Right kidney (tissue), 1 donor: ENCODE results near the gene LRMDA.

Experiments used
- DNase-seq: peaks from one replicate; pipeline ENCODE4 v3.0.0-alpha.2; 2016

LRMDA gene

DNA sequence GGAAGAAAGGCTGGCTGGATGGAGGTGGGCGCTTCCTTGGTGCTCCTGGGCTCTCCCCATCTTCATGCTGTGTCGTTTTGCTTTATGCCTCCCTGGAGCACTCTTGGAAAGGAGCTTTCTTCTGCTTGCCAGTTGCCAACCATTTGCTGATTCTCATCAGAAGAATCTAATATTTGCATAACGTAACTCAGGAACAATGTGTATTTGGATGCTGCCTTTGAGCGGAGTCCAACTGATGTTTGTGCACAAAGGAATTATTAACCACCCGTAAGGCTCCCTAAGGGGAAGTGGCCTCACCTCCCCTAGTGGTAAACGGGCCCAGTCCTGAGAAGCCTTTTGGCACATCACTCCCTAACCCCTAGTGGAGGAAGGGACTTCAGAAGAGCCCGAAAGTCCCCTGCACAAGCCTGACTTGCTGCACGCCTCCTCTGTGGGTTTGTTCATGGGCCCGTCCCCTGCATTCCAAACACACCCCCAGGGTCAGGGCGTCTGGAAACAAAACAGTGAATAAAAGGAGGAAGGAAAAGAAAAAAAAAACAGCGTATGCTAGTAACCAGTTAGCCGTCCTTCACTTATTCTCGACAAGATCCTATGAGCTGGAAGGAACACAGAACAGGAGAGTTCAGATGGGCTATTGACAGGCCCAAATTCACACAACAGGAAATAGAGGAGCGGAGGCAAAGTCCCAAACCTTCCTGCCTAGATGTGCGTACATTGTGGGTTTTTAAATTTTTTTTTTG lies 602.2 kb downstream of the LRMDA start:
- peak; percentile 59 for DNase-seq

- DNase-seq: peak; percentile 76
Observed at GRCh38 chr10:76034353-76035205, 603.2 kb downstream of the LRMDA start.

GRCh38 chr10:76035206-76036110 lies 604.0 kb downstream of the LRMDA start:
- peak; percentile 66 for DNase-seq

DNA sequence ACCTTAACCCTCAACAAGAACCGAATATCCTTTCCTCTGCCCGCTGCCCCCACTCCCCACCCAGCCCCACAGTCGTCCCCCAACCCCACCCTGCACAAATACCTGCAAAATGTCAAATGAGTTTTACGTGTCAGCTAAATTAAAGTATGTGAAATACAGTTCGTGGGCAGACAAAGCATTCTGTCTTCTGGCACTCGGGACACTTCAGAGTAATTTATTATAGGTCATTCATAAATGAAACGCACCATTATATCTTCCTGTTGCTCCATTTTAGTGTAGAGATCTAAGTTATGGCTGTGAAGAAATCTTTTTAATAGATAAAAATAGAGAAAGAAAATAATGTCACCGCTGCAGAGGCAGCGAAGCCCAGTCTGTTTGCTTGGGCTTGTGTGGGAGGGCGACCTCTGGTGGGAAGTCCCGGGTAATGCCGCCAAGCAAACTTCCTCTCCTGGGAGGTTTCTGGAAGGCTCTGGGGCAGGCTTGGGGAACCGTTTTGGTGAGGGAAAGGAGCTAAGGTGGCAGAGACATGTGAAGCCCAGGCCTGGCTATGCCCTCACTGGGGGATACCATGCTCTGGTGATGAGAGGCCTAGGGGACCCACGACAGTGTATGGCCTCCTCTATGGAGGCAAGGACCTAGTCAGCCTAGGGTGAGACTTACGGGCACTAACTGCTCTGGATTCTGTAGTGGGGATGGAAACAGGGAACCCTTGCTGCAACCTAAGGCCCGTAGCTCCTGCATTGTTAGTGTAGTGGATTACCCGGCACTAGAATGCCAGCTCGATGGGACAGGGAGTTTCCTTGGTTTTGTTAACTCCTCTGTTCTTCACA lies 604.9 kb downstream of the LRMDA start:
- peak; percentile 77 for DNase-seq

- DNase-seq: no peak
Observed at GRCh38 chr10:76036962-76037361, 605.5 kb downstream of the LRMDA start.

DNA sequence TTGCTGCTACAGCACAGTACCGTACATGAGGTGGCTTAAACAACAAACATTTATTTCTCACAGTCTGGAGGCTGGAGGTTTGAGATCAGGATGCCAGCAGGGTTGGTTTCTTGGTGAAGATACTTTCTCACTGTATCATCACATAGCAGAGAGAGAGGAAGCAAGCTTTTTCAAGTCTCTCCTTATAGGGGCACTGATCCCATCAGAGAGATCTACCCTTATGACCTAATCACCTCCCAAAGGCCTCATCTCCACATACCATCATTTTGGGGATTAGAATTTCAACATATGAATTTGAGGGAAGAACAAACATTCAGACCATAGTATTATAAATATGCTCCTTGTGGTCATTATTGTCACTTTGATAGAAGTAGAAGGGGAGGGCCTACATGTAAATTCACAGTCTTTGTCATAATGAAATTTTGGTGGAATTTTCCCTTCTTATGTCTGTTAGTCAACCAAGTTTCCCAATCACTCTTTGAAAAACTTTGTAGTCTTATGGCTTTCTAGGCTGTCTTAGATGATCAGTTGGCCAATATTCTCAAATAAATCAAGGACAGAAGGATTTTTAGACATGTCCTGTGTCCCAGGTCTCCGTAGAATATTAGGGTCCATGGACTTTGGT lies 606.2 kb downstream of the LRMDA start:
- DNase-seq: no peak

DNA sequence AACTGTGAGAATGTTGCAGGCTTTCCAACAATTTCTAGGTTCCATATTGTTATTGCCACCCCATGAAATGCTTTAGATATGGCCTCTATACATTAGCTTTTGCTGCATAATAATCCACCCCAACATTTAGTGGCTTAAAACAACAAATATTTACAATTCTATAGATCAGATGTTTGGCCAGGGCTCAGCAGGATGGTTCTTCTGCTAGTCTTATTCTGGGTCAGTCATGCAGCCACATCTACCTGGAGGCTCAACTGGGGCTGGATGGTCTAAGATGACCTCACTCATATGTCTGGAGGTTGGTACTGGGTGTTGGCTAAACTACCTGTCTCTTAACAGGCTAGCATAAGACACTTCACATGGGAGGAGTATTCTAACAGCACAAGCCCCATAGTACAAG lies 607.3 kb downstream of the LRMDA start:
- DNase-seq: no peak

GRCh38 chr10:76040107-76040829 lies 608.8 kb downstream of the LRMDA start:
- DNase-seq: no peak

DNA sequence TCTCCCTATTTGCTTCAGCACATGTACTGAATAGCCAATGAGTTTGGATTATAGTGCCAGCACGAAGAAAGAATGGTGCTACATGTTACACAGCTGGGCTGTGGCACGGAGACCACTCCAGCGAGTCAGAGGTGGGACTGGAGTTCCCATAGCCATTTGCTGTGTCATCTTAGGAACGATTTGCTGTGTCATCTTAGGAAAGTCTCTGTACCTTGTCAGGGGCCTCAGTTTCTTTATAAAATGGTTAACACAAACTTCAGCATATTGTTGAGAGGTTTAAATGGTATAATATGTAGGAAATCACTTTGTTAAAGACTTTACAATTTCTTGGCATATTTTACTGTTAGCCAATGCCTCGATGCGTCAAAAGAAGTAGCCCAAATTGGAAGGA lies 609.4 kb downstream of the LRMDA start:
- DNase-seq: no peak

GRCh38 chr10:76041551-76041950 lies 610.1 kb downstream of the LRMDA start:
- DNase-seq: no peak

DNA sequence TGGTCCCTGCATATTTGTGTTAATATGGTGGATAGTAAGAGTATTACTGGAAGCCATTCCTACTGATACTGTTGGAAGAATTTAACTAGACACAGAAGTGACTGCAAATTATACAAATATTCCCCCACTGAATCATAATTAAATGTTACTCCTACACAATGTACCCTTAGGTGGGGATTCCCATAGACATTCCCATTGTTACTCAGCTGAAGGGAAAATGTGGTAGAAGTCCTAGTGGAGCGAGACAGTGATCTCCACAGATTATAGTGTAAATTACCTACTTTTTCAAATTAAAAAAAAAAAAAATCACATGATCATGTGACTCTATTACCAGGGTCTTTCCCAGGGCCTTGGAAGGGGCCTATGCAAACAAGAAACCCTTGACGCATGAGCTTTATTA lies 611.8 kb downstream of the LRMDA start:
- DNase-seq: no peak

DNA sequence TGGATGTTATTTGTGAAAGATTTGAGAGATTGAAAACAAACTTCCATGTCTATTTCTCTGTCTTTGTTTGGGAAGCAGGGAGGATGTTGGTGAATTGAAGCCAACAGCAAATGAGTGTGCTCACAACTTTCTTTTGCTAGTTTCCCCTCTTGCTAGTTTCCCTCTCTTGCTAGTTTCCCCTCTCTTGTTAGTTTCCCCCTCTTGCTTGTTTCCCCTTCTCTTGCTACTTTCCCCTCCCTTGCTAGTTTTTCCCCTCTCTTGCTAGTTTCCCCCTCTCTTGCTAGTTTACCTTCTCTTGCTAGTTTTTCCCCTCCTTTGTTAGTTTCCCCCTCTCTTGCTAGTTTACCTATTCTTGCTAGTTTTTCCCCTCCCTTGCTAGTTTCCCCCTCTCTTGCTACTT lies 613.3 kb downstream of the LRMDA start:
- DNase-seq: no peak

DNA sequence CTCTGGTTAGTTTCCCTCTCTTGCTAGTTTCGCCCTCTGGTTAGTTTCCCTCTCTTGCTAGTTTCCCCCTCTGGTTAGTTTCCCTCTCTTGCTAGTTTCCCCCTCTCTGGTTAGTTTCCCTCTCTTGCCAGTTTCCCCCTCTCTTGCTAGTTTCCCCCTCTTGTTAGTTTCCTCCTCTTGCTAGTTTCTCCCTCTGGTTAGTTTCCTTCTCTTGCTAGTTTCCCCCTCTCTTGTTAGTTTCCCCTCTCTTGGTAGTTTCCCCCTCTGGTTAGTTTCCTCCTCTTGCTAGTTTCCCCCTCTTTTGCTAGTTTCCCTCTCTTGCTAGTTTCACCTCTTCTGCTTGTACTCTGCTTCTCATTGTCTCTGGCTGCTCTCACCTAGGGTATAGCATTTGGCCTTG lies 613.8 kb downstream of the LRMDA start:
- DNase-seq: no peak

- DNase-seq: no peak
Observed at GRCh38 chr10:76047521-76047920, 616.1 kb downstream of the LRMDA start.

- DNase-seq: no peak
Observed at GRCh38 chr10:76049581-76050290, 618.3 kb downstream of the LRMDA start.

DNA sequence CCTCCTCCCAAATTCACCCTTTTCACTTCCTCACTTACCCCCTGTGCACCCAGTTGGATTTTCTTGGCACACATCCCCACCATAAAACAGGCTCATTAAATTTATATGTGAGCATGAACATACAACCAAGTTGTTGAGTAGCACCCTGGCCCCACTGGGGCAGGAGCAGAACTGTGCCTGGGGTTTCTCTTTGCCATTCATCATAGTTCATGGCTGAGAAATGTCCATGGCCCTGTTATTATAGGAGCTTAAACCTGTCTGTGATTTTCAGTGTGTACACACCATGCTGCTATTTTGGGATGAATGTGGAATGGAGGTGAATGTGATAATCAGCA lies 618.8 kb downstream of the LRMDA start:
- DNase-seq: no peak

- DNase-seq: peak; percentile 53
Observed at GRCh38 chr10:76051007-76051936, 619.8 kb downstream of the LRMDA start.

DNA sequence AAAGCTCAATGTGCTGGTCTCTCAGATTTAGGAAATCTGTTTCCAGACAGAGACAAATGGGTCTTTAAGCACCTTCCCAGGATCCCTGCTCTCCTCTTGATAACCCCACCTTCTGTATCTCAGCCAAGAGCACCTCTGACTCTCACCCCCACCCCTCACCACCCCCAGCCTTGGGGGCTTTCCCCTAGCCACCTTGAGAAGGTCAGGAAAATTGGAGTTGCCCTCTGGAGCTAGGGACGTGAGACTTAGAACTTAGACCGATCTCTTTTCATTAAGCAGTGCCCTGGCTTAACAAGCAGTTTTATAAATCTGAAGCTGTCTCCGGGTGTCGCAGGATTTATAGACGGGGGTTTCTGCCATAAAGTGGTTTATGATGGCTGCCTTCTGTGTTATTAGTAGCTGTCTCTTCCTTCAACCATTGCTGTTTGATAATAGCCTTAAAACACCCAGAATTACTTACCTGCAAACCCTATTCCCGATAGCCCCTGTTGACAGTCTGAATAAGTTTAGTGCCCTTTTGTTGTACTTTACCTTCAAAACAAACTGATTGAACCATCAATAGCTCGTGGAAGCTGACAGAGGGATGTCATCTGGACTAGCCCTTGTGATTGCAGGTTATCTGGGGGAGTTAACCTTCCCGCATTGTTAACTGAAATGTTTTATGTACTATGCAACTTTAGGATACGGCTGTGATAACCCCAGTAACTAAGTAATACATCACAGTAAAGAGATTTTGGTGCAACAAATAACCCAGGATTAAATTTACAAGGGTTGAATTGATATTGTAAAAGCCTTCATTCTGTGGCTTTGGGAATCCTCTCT lies 621.5 kb downstream of the LRMDA start:
- DNase-seq: no peak
